ENCODE measurements around the gene CBX4.

Gene CBX4

DNA sequence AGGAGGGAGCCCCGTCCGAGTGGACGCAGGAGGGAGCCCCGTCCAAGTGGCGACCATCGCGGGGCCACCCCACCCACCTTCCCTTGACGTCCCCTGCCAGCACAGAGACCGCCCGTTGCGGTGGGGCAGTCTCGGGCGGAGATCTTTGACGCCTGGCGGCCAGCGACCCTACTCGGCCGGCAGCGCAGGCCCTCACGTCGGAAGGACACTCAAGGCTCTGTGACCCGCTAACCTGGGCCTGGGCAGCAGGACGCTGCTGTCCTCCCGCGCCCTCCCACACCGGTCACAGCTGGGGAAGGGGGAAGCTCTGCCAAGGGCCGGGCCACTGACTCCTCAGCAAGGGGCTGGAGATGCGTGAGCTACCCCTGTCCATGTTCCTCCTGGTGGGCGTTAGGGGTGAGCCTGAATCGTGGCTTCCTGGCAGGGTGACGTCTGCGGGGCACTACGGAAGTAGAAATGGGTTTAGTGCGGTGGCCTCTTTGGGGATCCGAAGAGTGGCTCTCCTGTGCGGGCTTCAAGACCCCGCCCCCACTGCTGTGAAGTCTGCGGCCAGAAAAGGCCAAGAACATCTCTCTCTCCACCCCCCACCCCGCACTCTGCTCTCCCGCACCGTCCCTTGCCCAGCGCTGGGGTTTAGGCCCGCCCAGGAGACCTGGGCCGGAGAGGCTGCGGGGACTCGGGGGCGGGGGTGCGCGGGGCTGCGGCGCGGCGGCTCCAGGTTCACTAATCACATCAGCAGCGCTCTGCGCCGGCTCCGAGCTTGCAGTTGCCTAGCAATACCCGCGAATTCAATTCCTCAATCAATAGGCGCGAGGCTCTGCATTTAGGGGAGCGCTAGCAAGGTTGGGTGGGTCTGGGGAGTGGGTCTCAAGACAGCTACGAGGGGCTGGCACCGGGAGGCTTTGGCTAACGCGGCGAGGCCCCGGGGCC is 48.2 kb downstream of the CBX4 start:
- H3K4me3 Mint-ChIP-seq: no peak overlapping the region
- peak; percentile 44 for DNase-seq
- peaks cover 61% of the 10 kb centered on the region for H3K27me3 Mint-ChIP-seq
- H3K36me3 Mint-ChIP-seq (ENCODE audit: low read depth): peaks cover 2% of the 10 kb centered on the region
- H3K27ac Mint-ChIP-seq: no peak overlapping the region
- no peaks in the 10 kb centered on the region for H3K9me3 Mint-ChIP-seq
- H3K4me1 Mint-ChIP-seq (ENCODE audit: low read depth): peaks cover 12% of the 10 kb centered on the region

DNA sequence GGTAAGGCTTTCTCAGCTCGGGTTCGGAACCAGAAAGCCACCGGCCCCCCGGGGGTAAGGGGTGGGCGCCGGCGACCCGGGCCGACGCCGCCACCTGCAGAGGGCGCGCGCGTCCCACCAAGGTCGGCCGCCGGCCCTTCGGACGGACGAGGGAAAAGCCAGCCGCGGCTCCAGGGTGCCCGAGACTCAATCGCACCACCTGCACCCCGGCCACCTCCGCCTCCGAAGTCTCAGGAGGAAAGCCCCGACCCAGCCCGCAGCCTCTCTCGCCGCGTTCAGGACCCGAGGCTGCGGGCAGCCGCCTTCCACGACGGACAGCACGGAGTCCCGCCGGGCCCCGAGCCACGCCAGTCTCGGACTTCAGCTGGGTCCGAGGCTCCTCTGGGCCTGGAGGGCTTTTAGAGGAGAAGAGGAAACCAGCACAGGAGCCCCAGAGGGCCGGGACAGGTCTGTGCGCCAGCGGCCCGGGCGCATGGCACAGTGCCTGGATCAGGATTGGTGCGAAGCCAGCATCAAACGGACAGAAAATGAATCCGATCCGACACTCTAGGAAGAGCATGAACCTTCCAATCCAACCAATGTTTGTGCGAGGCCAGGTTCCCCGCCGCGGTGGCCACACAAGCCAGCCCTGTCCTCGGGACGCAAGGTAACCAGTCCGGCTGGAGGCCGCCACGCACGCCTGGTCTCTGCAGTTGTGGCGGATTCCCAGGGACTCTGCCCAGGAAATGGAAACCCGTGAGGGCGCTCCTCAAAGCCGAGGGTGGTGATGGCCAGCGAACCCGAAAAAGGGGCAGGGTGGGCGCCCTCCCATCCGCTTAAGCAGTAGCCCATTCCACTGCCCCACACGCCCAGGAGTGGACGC is 49.1 kb downstream of the CBX4 start:
- DNase-seq: peak; percentile 59
- H3K4me3 Mint-ChIP-seq: no peak overlapping the region
- H3K36me3 Mint-ChIP-seq (ENCODE audit: low read depth): peaks cover 2% of the 10 kb centered on the region
- H3K27ac Mint-ChIP-seq: no peak overlapping the region
- peaks cover 70% of the 10 kb centered on the region for H3K27me3 Mint-ChIP-seq
- peaks cover 8% of the 10 kb centered on the region for H3K4me1 Mint-ChIP-seq (ENCODE audit: low read depth)
- no peaks in the 10 kb centered on the region for H3K9me3 Mint-ChIP-seq

DNA sequence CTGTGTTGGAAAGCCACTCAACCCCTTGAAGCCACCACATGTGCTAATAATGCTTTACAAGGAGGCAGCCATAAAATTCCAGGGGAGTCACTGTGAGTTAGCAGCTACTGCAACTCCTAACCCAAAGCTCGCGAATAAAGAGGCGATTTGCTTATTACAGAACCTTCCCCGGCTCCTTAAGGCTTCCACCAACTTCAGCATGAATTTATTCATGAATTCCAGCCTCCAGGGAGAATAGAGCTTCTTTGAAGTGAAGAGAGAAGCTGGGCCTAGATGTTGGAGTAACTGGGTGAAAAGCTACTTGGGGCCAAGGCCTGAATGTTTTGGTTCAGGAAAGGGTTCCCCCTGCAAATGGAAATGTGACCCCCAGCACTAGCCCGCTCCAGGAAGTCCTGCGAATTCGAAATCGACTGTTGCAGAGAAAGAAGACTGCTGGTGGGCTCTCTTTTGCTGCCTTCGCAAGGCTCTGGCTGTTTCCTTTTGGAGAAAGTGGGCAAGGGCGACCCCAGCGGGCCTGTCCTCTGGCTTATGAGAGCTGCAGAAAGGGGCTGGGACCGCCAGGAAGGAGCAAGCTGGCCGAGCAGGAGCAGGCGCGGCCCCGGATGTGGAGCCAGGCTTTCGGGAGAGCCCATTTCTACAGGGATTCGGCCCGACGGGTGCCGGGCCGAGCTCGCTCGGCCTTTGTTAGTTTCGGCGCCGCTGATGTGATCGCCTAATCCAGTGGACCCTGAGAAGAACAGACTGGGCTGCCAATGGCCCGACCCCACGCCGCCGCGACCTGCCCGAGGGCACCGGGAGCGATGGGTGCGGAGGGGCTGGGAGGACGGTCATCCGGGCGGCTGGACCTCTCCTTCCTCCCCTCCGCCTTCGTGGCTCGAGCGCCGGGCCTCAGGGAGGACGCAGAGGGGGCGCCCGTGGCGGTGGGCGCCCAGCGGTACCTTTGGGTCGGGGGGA is 50.0 kb downstream of the CBX4 start:
- H3K36me3 Mint-ChIP-seq (ENCODE audit: low read depth): peaks cover 2% of the 10 kb centered on the region
- no peak overlapping the region for H3K27ac Mint-ChIP-seq
- DNase-seq: no peak
- no peaks in the 10 kb centered on the region for H3K9me3 Mint-ChIP-seq
- peaks cover 71% of the 10 kb centered on the region for H3K27me3 Mint-ChIP-seq
- H3K4me3 Mint-ChIP-seq: no peak overlapping the region
- peaks cover 8% of the 10 kb centered on the region for H3K4me1 Mint-ChIP-seq (ENCODE audit: low read depth)

DNA sequence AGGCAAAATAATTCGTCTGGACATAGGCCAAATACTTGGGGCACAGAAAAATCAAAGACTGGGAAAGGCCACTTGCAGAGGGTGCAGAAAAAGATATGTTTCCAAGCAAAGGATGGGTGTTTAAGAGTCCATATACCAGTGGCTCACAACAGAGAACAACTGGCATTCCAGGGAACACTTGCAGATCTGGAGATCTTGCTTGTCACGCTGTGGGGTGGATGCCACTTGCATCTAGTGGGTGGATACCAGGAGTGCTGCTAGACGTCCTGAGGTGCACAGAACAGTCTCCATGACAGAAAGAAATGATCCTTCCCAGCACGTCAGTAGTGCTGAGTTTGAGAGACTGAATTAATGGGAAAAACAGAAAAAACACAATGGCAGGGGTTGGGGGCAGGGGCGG is 50.8 kb downstream of the CBX4 start:
- Mint-ChIP-seq H3K36me3 (ENCODE audit: low read depth) (no peaks in the 10 kb centered on the region), H3K4me3 (no peak overlapping the region), H3K9me3 (no peaks in the 10 kb centered on the region), H3K27ac (no peak overlapping the region), H3K27me3 (peaks cover 70% of the 10 kb centered on the region), H3K4me1 (ENCODE audit: low read depth) (peaks cover 8% of the 10 kb centered on the region)
- no peak for DNase-seq

DNA sequence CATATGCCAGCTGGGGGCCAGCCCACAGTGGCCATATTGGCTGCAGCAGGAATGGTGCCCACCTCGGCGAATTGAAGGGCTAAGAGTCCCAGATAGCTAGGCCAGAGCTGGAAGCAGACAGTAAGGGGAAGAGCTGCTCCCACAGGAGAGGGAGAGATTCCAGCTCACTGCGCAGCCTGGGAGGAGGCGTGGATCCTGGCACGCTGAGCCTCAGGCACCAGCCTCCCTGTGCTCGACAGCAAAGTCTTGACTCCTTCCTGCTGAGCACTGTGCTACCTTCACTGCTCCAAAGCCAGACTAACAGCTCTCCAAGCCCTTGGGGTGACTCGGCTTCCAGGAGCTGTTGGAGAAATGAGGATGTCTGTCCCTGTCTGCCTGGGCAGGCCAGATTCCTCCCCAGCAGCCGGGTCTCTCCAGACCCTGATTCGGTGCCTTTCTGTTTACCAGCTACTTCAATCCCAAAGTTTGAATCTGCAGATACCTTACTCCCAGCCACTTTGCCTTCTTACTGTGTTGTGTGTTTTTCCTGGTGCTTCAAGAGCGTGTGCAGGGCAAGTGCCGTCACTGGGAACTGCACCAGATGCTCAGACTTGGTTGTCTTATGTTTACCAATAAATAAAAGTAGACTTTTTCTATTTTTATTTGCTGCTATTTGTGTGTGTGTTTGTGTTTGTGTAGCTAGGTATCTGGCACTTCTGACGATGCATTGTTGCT is 52.2 kb downstream of the CBX4 start:
- Mint-ChIP-seq H3K27me3 (peaks cover 76% of the 10 kb centered on the region), H3K27ac (no peak overlapping the region), H3K4me1 (ENCODE audit: low read depth) (peaks cover 6% of the 10 kb centered on the region), H3K36me3 (ENCODE audit: low read depth) (no peaks in the 10 kb centered on the region), H3K9me3 (no peaks in the 10 kb centered on the region), H3K4me3 (no peak overlapping the region)
- peak; percentile 25 for DNase-seq

DNA sequence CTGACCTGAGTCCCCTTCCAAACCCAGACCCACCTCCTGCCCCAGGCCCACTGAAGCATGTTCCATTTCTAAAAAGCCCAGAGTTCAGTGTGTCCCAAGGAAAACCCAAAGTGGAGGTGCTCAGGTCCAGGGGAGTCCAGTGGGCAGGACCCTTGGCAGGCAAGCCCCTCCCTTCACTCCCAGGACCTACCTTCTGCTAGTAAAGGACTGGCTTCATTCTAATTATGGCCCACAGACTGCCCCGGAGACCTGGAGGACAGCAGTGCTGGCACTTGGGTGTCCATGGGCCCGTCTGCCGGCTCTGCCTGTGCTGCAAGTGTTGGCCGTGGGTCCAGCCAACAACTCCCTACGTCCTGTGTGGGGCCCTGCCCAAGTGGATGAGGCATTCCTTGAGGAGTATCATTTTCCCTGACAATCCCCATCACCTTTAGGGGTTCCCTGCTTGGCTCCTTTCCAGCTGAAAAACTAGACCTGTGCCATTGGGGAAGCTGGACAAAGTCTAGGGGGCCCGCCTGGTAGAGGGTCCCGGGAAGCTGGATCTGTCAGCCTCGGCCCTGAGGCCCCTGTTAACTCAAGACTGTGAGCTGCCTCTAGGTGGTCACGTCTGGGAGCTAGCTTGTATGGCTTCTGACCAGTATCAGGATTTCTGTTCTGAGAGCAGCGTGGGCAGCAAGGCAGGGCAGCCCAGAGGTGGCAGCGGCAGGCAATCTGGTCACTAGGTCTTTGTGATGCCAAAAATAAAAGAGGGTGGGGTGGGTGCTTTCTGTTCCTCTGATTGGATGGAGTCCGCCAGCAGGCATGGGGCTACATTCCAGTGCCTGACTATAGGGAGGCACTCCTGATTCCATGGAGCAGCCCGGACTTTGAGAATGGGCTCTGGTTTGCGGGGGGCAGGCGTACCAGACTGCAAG is 53.1 kb downstream of the CBX4 start:
- DNase-seq: no peak
- peaks cover 8% of the 10 kb centered on the region for H3K4me1 Mint-ChIP-seq (ENCODE audit: low read depth)
- H3K4me3 Mint-ChIP-seq: no peak overlapping the region
- no peaks in the 10 kb centered on the region for H3K36me3 Mint-ChIP-seq (ENCODE audit: low read depth)
- peaks cover 75% of the 10 kb centered on the region for H3K27me3 Mint-ChIP-seq
- H3K27ac Mint-ChIP-seq: no peak overlapping the region
- H3K9me3 Mint-ChIP-seq: no peaks in the 10 kb centered on the region

DNA sequence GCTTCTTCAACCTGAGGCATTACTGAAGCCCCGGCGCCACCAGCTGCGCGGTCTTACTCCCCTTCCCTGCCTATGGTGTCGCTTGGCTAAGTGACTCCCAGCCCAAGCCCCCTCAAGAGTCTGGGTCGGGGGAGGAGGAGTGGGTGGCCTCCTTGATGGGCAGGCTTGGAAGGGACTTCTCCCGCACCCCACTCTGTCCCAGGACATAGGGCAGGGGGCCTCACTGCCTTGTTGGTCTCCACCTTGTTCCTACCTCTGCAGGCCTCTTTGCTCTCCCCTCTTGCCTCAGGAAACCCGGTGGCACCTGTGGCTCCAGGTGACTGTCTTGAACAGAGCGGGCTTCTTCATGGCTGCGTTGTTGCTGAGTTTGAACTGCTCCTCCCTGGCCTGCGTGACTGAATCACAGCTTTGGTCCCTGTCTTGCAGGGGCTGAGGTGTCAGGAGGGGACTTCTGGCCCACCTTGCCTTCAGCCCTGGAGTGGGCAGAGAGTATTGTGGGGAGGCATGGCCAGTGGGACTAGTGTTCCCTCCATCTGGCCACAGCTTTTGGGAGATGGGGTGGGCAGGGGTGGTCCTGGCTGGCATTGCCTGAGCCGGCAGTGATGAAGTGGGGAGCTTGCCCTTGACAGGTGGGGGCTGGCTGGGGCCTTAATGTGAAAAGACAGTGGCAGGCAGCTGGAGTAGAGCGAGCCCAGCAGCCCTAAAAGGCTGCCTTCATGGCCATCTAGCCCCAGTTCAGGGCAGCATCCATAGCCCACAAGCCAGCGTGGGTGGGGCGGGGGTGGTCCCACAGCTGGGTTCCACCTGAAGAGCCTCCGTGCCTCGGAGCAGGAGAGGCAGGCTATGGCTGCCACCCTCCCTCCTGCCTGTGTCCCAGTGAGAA is 54.0 kb downstream of the CBX4 start:
- Mint-ChIP-seq H3K9me3 (no peaks in the 10 kb centered on the region), H3K4me1 (ENCODE audit: low read depth) (peaks cover 4% of the 10 kb centered on the region), H3K27me3 (peaks cover 75% of the 10 kb centered on the region), H3K27ac (no peak overlapping the region), H3K4me3 (no peak overlapping the region), H3K36me3 (ENCODE audit: low read depth) (no peaks in the 10 kb centered on the region)
- DNase-seq: no peak

DNA sequence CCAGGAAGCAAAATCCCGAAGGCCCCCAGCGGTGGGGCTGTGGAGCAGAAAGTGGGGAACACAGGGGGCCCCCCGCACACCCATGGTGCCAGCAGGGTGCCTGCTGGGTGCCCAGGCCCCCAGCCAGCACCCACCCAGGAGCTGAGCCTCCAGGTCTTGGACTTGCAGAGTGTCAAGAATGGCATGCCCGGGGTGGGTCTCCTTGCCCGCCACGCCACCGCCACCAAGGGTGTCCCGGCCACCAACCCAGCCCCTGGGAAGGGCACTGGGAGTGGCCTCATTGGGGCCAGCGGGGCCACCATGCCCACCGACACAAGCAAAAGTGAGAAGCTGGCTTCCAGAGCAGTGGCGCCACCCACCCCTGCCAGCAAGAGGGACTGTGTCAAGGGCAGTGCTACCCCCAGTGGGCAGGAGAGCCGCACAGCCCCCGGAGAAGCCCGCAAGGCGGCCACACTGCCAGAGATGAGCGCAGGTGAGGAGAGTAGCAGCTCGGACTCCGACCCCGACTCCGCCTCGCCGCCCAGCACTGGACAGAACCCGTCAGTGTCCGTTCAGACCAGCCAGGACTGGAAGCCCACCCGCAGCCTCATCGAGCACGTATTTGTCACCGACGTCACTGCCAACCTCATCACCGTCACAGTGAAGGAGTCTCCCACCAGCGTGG is 54.8 kb downstream of the CBX4 start:
- peaks cover 79% of the 10 kb centered on the region for H3K27me3 Mint-ChIP-seq
- no peak overlapping the region for H3K4me3 Mint-ChIP-seq
- no peak for DNase-seq
- no peaks in the 10 kb centered on the region for H3K9me3 Mint-ChIP-seq
- H3K27ac Mint-ChIP-seq: no peak overlapping the region
- H3K36me3 Mint-ChIP-seq (ENCODE audit: low read depth): no peaks in the 10 kb centered on the region
- H3K4me1 Mint-ChIP-seq (ENCODE audit: low read depth): peaks cover 4% of the 10 kb centered on the region

DNA sequence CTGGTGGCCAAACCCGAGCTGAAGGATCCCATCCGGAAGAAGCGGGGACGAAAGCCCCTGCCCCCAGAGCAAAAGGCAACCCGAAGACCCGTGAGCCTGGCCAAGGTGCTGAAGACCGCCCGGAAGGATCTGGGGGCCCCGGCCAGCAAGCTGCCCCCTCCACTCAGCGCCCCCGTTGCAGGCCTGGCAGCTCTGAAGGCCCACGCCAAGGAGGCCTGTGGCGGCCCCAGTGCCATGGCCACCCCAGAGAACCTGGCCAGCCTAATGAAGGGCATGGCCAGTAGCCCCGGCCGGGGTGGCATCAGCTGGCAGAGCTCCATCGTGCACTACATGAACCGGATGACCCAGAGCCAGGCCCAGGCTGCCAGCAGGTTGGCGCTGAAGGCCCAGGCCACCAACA is 55.3 kb downstream of the CBX4 start:
- H3K36me3 Mint-ChIP-seq (ENCODE audit: low read depth): no peaks in the 10 kb centered on the region
- H3K9me3 Mint-ChIP-seq: no peaks in the 10 kb centered on the region
- H3K4me1 Mint-ChIP-seq (ENCODE audit: low read depth): peaks cover 9% of the 10 kb centered on the region
- DNase-seq: no peak
- H3K4me3 Mint-ChIP-seq: no peak overlapping the region
- peaks cover 79% of the 10 kb centered on the region for H3K27me3 Mint-ChIP-seq
- H3K27ac Mint-ChIP-seq: no peak overlapping the region
